Measurements from ENCODE around the gene IGF1.

The IGF1 gene

GRCh38 chr12:102438047-102438826, 42.1 kb downstream of the IGF1 start:
- DNase-seq (ENCODE audit: insufficient read length, low spot score) = no peak
- no peak for TF ChIP-seq POLR2A (IDR thresholded peaks at IDR 0.05; ENCODE audit: low read depth, low read length)
- no peak for FAIRE-seq

- DNase-seq (ENCODE audit: insufficient read length, low spot score) (no peak), FAIRE-seq (no peak)
- no peak for TF ChIP-seq POLR2A (IDR thresholded peaks at IDR 0.05; ENCODE audit: low read depth, low read length)
These were observed 42.9 kb downstream of the IGF1 start for GRCh38 chr12:102437511-102437910.

DNA sequence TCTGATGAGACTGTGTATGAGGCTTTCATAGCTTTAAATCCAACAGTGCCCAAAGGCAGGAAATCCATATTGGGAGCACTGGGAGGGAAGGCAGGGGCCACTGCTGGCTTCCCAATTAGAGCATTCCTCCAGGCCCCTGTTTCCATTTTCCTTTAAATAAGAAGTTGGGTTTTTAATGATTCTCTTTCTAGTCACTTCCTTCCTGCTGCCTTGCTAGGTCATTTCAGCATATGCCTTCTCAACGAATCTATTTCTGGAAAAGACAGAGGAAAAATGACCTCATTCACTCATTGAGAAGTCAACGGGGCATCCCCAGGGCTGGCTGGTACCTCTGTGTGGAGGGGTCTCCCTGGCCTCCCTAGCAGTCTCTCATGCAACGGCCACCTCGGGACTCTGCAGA, 43.5 kb downstream of the IGF1 start:
- FAIRE-seq (no peak), DNase-seq (ENCODE audit: insufficient read length, low spot score) (no peak)
- no peak for TF ChIP-seq POLR2A (IDR thresholded peaks at IDR 0.05; ENCODE audit: low read depth, low read length)

DNA sequence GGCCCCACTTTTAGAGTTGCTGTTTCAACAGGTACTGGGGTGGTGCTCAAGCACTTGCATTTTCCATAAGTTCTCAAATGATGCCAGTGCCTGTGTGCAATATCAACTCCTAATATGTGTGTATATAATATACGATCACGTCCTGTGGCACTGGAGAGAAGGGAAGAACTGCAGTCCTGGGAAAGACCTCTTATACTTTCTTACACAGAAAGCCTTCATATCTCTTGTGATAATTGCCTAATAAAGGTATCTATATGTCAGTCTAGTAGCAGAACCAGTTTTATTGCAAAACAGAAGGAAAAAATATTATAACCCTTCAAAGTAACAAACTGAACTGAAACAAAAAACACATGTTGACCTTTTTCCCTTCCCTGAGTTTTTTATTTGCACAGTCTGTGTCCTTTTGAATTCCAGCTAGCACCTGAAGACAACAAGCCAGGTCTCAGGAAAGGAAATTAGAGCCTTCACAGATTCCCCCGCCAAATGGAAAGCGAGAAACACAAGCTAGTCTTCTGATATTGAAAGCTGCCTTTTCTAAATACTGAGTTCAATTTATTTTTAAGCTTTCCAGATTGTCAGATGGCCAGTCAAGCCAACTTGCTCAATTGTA, 44.4 kb downstream of the IGF1 start:
- FAIRE-seq (no peak), DNase-seq (ENCODE audit: insufficient read length, low spot score) (no peak)
- no peak for TF ChIP-seq POLR2A (IDR thresholded peaks at IDR 0.05; ENCODE audit: low read depth, low read length)

DNA sequence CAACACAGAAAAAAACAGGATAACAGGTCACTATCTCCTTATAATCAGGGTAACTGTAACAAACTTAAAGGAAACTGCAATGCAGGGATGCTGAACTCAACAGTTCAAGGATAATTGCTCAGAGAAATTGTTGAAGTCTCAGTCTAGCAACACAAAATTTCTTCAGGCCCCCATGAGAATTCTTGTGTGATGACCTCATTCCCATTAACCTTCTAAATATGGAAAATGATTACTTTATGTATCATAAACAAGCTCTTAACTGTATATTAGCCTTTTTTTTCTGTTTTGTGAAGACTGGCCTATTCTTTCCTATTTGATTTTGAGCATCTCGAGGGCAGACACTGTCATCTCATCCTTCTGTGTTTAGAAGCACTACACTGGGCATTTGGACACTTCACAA, 47.1 kb downstream of the IGF1 start:
- no peak for TF ChIP-seq POLR2A (IDR thresholded peaks at IDR 0.05; ENCODE audit: low read depth, low read length)
- no peak for DNase-seq (ENCODE audit: insufficient read length, low spot score)
- FAIRE-seq = no peak

DNA sequence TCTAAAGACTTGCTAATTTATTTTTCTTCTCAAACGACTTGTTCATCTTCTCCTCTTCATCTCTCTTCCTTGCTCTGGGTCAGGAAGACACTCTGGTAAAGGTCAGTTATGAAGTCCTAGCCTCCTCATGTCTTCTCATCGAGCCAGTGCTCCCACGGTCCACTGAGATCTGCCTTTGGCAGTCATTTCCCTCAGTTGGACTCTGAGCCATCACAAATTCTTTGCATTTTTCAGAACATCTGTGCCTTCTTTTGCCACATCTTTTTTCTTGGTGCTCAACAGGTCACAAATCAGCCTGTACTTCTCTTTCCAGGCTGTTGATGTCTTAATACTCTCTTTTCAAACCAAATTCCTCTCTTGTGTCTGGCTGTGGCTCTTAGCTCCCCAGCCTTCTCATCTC, 49.7 kb downstream of the IGF1 start:
- TF ChIP-seq POLR2A (IDR thresholded peaks at IDR 0.05; ENCODE audit: low read depth, low read length) = no peak
- DNase-seq (ENCODE audit: insufficient read length, low spot score) (no peak), FAIRE-seq (no peak)

GRCh38 chr12:102429211-102430154, 50.9 kb downstream of the IGF1 start:
- no peak for TF ChIP-seq POLR2A (IDR thresholded peaks at IDR 0.05; ENCODE audit: low read depth, low read length)
- FAIRE-seq (no peak), DNase-seq (ENCODE audit: insufficient read length, low spot score) (no peak)

DNA sequence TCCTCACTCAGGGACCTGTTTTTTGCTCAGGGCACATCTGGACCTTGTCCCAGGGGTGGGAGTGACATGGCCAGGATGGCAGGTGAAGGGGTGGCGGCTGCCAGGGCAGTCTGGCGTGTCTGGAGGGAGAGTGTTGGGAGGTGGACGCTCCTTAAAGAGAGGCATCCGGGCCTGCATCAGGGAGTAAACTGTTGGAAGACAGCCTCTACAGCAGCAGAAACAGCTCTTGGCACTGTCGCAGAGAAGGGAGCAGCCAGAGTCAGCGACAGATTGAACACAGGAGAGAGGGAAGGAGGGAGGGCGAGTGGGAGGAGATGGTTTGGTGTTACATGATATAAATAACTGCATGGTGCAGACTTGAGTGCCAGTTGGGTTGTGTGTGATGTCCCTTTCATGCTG, 52.8 kb downstream of the IGF1 start:
- TF ChIP-seq POLR2A (IDR thresholded peaks at IDR 0.05; ENCODE audit: low read depth, low read length) = no peak
- DNase-seq (ENCODE audit: insufficient read length, low spot score) (no peak), FAIRE-seq (no peak)

GRCh38 chr12:102426599-102427542, 53.5 kb downstream of the IGF1 start:
- FAIRE-seq = no peak
- no peak for DNase-seq (ENCODE audit: insufficient read length, low spot score)
- TF ChIP-seq POLR2A (IDR thresholded peaks at IDR 0.05; ENCODE audit: low read depth, low read length) = no peak

- DNase-seq (ENCODE audit: insufficient read length, low spot score) (no peak), FAIRE-seq (no peak)
- no peak for TF ChIP-seq POLR2A (IDR thresholded peaks at IDR 0.05; ENCODE audit: low read depth, low read length)
These were observed 55.0 kb downstream of the IGF1 start for GRCh38 chr12:102425109-102426039.

GRCh38 chr12:102423462-102423861, 56.9 kb downstream of the IGF1 start:
- DNase-seq (ENCODE audit: insufficient read length, low spot score) = no peak

More at GRCh38 chr12:102423462-102423861, 56.9 kb downstream of the IGF1 start:
- FAIRE-seq = no peak
- no peak for TF ChIP-seq POLR2A (IDR thresholded peaks at IDR 0.05; ENCODE audit: low read depth, low read length)
